GM18511 (cell line): ENCODE data around the gene PPP2R5E.

ENCODE experiments used
- ATAC-seq: cut with Tn5 transposase; IDR thresholded peaks from one replicate; pipeline ENCODE4 v1.9.1; 2021; ENCODE audit warnings: mild to moderate bottlenecking, moderate library complexity; ENCODE audit not compliant: unreplicated experiment

Gene PPP2R5E

DNA sequence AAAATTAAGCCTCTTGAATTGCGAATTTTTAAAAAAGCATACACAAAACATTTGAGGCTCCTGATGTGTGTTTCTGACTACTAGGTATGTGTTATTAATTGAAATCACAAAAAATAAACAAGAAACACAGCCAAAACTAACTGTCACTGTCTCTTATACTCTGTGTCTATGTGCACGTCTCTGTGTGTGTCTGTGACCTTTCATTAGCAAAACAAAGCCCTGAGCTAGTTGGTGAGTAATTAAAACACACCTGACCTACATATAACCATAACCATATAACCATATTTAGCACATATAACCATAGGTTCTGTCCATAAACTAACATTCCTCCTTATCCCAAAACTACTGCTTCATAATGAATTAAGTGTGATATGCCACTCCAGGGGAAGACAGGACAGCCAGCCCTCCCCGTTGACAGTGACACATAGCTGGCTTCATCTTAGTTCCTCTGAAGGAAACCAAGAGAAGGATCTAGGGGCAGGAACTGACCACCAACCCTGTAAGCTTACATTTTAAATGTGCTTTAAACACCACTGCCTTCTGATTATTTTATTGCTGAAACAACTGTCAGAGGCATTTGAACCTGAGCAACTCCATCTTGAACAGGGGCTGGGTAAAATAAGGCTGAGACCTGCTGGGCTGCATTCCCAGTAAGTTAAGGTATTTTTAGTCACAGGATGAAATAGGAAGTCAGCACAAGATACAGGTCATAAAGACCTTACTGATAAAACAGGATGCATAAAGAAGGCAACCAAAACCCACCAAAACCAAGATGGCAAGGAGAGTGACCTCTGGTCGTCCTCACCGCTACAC, 106.7 kb downstream of the PPP2R5E start:
- no peak for ATAC-seq

DNA sequence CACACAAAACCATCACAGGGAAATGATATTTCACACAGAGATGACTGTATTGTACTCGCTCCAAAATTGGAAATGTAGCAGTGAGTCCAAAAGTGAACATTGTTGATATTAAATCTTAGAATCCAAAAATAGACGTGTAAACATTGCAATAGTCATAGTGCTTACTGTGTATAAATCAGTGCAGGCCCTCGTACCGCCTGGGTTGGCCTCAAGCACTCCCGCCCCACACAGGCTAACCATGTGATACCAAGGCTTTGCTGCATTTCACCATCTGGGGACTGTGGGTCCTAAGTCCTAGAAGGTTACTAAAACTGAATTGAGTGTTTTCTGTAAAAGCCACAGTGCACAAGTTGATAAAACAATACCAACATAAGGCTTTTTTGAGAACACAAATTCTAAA, 107.3 kb downstream of the PPP2R5E start:
- no peak for ATAC-seq

DNA sequence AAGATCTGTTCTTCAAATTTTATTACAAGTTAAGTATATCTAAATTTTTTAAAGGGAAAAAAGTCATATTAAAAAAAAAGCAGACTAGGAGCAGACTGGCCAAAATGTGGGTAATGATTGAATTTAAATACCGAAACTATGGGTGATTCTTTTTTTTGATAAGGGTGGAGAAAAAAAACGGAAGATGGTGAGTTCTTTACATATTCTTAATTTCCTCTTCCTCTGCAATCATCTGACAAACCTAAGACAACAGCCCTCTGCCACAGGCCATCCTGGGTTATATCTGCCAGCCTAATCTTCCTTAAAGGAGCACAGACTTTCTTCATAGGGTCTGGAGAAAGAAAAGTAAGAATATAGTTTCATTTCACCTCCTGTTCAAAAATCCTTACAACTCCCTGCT, 108.0 kb downstream of the PPP2R5E start:
- ATAC-seq: no peak

DNA sequence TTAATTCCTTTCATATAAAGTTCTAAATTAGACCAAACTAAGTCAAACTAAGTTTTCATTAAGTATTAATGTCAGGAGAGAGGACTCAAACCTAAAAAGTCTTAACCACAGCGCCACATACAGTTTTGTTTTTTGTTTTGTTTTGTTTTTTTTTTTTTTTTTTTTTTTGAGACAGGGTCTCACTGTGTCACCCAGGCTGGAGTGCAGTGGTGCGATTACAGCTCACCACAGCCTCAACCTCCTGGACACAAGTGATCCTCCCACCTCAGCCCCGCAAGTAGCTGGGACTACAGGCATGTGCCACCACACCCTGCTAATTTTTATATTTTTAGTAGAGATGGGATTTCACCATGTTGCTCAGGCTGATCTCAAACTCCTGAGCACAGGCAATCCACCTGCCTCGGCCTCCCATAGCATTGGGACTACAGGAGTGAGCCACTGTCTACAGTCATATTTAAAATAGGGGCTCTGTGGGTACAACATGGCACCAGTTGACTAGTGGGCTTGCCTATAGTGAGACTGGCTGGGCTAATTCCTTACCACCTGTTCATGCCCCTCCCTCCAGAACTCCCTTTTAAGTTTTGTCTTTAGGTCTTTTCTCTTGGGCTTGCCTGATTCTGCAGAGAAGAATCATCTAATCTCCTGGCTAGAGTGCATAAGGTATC, 110.2 kb downstream of the PPP2R5E start:
- no peak for ATAC-seq

- ATAC-seq: no peak
These were observed 110.9 kb downstream of the PPP2R5E start for GRCh38 chr14:63432228-63432627.

DNA sequence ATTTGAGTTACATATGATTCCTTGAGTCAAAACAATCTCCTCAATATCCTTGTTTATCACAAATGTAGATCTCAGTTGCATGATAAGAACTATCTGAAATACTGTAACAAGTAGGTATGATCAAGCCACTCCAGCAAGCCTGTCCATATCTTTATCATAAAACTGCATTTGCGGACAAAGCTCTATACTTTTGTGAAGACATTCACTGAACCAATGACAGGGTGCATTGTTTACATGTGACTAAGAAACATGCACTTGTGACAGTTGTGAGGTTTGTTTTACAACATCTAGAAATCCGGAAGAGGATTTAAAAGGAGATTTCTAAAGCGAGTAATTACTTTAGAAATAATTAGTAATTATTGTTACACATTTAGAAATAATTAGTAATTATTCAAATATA, 111.7 kb downstream of the PPP2R5E start:
- no peak for ATAC-seq

DNA sequence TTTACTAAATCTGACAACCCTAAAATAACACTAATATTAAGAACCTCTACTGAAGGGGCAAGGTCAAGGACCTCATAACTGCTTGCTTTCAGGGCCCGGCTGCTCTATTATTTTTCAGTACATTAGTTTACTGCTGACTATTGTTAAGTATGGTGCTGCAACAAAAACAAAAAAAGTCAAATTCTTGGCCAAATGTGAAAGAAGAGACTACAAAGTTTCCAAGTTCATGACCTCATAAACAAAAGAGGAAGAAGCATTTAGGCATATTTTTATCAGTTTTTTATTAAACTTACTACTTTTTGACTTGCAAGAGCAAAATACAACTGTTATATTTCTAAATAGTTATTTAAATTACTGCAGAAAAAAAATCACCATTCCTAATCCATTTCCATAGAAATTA, 114.7 kb downstream of the PPP2R5E start:
- no peak for ATAC-seq

DNA sequence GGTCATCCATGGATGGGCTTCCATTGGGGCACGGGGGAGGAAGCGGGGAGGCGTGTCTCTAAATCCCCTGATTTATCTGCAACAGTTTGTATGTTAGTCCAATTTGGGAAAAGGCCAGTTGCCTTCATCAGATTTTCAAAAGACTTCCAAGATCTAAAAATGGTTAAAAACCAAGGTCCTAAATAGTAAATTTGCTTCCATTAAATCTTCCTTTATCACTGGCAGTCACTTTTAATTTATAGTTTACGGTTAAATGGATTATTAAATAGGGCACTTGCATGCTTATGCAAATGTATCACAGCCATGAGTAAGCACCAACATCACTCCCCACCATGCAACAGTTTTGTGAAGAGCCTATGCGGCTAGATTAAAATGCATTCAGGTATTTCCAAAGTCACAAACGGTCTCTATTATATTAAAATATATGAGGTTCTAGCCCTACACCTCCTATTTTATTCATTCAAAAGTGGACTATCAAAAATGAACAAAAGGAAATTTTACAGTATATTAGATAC, 116.3 kb downstream of the PPP2R5E start:
- ATAC-seq: no peak

DNA sequence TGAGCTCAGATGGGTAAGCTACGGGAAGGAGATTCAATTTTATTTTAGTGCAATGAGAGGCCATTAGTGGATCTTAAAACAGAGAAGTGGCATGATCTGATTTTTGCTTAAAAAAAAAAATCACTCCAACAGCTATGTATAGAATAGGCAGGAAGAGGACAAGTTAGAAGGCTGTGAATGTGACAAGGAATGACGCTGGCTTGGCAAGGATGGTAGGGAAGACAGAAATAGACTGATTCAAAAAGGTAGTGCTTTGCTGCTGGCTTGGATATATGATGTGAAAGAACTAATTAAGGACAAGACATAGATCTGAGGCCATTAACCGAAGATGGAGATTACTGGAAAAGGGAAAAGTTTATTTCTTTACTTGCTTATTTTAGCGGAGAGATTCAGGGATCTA, 119.3 kb downstream of the PPP2R5E start:
- no peak for ATAC-seq

DNA sequence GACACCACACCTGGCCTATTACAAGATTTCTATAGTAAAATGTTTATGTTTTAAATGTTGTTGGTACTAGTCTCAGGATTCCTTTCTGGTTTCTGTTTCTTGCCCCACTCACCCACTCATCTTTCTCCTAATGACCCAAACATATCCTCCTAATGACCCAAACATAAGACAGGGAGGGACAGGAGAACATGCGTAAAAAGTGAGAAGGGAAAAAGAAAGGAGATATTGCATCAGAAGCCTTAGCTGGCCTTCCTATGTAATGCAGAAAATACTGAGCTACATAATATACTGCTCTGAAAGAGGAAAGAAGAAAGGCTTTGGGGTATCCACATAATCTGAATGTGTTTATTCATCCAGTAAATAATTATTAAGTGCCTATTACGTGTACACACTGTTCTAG, 119.8 kb downstream of the PPP2R5E start:
- ATAC-seq: no peak

DNA sequence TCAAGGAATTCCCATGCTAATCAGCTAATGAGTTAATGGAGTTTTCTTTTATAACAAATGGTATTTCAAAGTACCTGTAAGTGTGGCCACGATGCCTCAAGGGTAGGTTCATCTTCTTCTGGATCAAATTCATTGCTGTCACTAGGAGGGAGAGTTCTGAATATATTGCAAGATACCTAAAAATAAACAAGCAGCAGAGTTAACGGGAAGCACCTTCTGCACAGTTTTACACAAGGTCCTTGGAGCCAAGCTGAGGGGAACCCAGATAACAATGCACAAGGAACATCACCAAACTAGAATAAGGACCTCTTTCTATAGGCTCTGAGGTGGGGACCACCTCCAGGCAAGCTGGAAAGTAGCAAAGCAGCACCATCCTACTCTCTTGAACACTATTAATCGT, 121.3 kb downstream of the PPP2R5E start:
- ATAC-seq: no peak

- no peak for ATAC-seq
These were observed 122.0 kb downstream of the PPP2R5E start for GRCh38 chr14:63421226-63421625.

- ATAC-seq: no peak
These were observed 125.2 kb downstream of the PPP2R5E start for GRCh38 chr14:63418020-63418419.

DNA sequence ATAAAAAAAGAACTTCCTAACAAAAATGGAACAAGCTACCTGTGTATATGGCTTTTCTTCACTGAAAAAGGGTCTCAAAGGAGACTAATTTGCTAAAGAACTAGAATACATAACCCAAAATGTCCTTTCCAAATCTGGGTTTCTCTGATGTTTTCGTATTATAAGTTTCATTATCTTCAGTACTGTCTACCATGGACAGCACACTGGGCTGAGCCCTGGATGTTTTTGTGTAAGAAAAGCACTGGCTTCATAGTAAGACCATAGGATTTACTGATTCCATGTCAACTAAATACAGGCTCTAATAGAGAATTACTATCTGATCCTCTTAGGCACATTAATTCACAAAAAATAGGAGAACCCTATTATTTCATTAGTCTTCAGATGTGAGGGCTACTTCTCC, 130.2 kb downstream of the PPP2R5E start:
- ATAC-seq: no peak

GRCh38 chr14:63406333-63406732, 136.8 kb downstream of the PPP2R5E start:
- ATAC-seq: no peak

- ATAC-seq: no peak
These were observed 137.5 kb downstream of the PPP2R5E start for GRCh38 chr14:63405715-63406114.

GRCh38 chr14:63404906-63405305, 138.3 kb downstream of the PPP2R5E start:
- ATAC-seq: no peak

GRCh38 chr14:63401646-63402045, 141.5 kb downstream of the PPP2R5E start:
- ATAC-seq: no peak

GRCh38 chr14:63398952-63399351, 144.2 kb downstream of the PPP2R5E start:
- ATAC-seq: no peak

- ATAC-seq: no peak
These were observed 148.3 kb downstream of the PPP2R5E start for GRCh38 chr14:63394841-63395240.

DNA sequence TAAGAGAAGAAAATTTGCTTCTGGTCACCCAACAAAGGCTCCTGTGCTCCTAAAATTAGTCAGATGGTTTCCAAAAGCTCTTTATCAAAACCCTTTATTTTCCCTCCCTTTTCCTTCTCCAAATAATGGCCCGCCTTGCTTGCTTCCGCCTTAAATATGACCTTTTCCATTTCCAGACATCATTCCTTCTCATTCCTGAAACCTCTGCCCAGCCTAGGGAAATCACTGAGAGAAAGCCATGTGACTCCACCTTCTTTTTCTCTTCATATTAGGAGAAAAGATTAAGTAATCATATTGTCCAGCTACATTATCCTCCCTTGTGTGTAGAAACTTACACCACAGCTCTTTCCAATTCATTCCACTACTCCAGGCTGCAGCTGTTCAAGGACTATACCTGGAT, 148.7 kb downstream of the PPP2R5E start:
- no peak for ATAC-seq

DNA sequence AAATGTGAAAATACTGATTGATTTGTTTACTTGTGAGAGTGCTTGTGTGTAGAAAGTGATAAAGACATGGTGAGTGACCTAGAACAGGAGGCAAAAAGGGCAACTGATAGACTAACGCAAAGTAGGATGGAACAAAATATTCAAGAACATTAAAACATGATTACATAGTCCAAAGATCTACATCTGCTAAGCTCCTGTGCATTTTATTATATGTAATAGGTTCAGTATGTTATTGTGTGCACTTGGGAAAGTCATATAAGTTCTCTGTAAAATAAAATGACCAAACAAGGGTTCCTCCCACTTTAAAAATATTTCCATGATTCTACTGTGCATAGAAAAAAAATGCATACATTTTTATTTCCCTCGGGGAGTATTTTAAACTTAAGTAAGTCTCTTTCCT, 150.2 kb downstream of the PPP2R5E start:
- ATAC-seq: no peak
